T1000 (cell line): ENCODE data around the gene SCART1.
"Not testable (repeated sequence)": the region's sequence is repeated elsewhere in the genome, so short reads cannot be mapped to it uniquely, and the experiment has no call there.

Experiments used
- DNase-seq: peaks from one replicate; lab custom pipeline; 2025; ENCODE audit warnings: mixed read lengths; lab: John Stamatoyannopoulos, UW

The SCART1 gene

GRCh38 chr10:133456041-133456951 lies 2.6 kb downstream of the SCART1 start:
- no peak for DNase-seq

DNA sequence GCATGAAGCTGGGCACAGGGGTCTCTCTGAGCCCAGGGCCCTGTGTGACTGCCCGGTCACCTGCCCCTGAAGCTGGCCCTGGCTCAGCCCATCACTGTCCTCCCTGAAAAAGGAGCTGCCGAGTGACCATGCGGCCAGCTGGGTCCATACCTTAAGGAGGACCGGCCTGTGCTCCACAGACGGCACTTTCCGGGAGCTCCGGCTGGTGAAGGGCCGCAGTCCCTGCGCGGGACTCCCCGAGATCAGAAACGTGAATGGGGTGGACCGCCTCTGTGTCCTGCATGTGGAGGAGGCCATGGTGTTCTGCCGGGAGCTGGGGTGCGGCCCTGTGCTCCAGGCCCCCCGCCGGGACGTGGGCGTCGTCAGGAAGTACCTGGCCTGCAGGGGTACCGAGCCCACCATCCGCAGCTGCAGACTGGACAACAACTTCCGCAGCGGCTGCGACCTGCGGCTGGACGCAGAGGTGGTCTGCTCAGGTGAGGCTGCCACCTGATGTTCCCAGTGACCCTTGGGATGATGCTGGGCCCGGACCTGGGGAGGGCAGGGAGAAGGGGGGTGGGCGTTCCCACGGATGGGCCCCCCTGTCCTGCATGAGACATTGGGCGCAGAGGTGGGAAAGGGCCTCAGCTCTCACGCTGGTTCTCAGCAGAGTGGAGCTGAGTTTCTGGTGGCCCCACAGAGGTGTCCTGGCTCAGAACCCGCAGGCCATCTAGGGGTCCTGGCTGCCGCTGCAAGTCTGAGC lies 3.5 kb downstream of the SCART1 start:
- DNase-seq, result no peak

GRCh38 chr10:133458021-133458709 lies 4.4 kb downstream of the SCART1 start:
- DNase-seq, result no peak

DNA sequence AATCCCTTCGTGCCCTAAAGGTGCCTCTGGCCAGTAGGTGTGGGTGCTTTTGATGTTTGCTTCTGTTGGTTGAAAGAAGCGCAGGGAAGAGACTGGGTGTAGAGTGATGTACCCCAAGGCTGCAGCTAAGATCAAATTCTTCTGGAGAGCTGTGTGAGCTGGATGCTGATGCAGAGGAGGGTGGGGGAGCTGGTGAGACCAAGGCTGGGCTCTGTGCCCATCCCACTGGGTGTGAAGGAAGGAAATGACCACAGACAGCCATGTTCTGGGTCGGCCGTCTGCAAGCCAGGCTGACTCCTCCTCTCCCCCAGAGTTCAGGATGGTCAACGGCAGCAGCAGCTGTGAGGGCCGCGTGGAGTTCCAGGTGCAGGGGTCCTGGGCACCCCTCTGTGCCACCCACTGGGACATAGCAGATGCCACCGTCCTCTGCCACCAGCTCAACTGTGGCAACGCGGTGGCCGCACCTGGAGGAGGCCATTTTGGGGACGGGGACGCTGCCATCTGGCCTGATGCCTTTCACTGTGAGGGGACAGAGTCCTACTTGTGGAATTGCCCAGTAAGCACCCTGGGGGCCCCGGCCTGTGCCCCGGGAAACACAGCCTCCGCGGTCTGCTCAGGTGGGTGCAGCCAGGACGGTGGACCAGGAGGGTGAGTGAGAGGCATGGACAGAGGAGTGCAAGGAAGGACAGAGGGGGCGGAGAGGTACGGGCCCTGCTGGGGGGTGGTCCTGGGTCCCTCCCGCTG lies 5.1 kb downstream of the SCART1 start:
- no peak for DNase-seq

- DNase-seq, result no peak
Measured at GRCh38 chr10:133459454-133460207, 5.9 kb downstream of the SCART1 start.

- no peak for DNase-seq
Measured at GRCh38 chr10:133460208-133460769, 6.5 kb downstream of the SCART1 start.

GRCh38 chr10:133461027-133461426 lies 7.3 kb downstream of the SCART1 start:
- no peak for DNase-seq

DNA sequence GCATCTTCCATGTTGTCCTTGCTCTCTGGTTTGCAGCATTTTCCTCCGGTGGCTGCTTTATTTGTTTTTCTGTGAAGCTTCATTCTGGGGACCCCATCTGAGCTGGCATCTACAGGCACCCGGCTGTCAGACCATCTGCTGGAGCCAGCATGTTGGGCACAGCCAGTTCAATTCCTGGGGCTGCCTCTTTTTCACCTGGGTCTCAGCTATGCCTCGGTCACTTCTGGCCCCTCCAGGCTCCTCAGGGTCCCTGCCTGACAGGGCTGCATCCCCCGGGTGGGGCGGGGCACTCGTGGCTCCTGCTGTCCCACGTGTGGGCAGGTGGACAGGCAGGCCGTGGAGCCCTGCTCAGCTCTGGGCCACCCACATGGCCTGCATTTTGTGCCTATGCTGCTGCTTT lies 8.1 kb downstream of the SCART1 start:
- no peak for DNase-seq

DNA sequence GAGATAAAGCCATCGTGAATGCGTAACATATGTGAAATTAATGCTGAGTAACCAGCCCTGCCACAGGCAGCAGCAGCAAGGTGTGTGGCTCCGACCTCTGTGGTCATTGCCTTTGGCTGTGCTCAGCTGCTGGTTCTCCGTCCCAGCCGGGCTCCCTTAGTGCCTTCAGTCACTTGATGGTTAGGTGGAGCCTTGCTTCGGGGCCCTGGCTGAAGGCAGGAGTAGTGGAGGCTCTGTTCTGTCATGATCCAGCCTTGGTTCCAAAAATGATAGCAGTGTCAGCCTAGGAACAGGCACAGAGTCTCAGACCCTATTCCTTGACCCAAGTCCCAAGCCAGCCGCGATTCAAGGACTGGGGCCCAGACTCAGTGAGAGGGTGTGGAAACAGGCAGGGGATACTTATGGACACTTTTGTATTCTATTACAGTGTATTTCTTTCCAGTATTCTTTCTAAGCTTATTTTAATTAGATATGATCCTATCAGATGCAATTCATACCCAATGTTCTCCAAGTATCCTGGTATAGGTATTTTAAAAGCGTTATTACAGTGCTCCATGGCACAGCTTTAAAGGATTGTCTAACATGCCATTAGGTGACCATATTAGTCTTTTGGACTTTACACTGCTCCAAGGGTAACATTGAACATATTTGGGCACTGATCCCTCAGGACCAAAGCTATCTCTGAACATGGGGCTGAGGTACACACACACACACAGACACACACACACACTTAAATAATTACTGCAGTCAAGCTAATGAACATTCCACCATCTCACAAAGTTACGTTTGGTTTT lies 9.0 kb downstream of the SCART1 start:
- no peak for DNase-seq

DNA sequence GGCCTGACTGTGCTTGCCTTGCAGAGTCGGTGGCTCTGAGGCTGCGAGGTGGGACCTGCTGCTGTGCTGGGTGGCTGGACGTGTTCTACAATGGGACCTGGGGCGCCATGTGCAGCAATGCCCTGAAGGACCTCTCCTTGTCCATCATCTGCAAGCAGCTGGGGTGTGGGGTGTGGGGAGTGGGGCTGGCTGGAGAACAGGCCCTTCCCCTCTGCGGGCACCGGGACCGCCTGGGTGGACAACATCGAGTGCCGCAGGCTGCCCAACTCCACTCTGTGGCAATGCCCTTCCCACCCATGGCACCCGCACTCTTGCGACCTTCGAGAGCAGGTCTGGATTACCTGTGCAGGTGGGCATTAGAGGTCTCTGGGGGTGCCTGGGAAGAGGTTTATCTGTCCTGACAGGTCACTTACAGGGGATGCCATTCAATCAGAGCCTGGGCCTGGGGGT lies 10.9 kb downstream of the SCART1 start:
- no peak for DNase-seq

GRCh38 chr10:133465191-133465949 lies 11.6 kb downstream of the SCART1 start:
- DNase-seq, result no peak

GRCh38 chr10:133465950-133466474 lies 12.3 kb downstream of the SCART1 start:
- DNase-seq, result no peak

- DNase-seq, result no peak
Measured at GRCh38 chr10:133466683-133467275, 13.0 kb downstream of the SCART1 start.

GRCh38 chr10:133467286-133467911 lies 13.7 kb downstream of the SCART1 start:
- DNase-seq, result no peak

DNA sequence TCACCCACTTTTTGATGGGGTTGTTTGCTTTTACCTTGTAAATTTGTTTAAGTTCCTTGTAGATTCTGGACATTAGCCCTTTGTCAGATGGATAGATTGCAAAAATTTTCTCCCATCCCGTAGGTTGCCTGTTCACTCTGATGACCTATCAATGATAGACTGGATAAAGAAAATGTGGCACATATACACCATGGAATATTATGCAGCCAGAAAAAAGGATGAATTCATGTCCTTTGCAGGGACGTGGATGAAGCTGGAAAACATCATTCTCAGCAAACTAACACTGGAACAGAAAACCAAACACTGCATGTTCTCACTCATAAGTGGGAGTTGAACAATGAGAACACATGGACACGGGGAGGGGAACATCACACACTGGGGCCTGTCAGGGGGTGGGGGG lies 15.5 kb downstream of the SCART1 start:
- DNase-seq, result not testable (repeated sequence)

- no peak for DNase-seq
Measured at GRCh38 chr10:133471300-133472109, 17.8 kb downstream of the SCART1 start.

GRCh38 chr10:133473270-133473669 lies 19.5 kb downstream of the SCART1 start:
- DNase-seq, result no peak
